HG02610 (cell line): ENCODE data around the gene TBC1D22A.

Source experiments
- ATAC-seq: cut with Tn5 transposase; IDR thresholded peaks from one replicate; pipeline ENCODE4 v1.9.1; 2021; ENCODE audit warnings: mild to moderate bottlenecking, moderate library complexity; ENCODE audit not compliant: unreplicated experiment

TBC1D22A gene

GRCh38 chr22:47021371-47022074, 259.1 kb downstream of the TBC1D22A start:
- no peak for ATAC-seq

GRCh38 chr22:47022075-47022473, 259.6 kb downstream of the TBC1D22A start:
- no peak for ATAC-seq

- no peak for ATAC-seq
Observed at GRCh38 chr22:47022475-47022874, 260.0 kb downstream of the TBC1D22A start.

DNA sequence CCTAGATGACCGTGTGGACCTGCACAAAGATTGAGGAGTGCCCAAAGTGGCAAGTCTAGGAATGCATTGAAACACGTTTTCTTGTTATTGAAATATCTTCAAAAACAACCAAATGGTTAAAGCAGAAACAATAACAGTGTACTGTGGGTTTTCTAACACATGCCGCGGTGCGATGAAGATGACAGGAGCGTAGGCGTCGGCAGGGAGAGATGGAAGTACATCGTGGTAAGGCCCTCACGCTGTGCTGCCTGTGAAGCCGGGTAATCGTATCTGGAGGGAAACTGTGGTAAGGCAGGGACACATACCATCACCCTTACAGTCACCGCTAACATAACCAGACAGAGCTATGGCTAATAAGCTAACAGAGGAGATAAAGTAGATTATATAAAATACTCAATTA, 261.4 kb downstream of the TBC1D22A start:
- ATAC-seq = no peak

- ATAC-seq = no peak
Observed at GRCh38 chr22:47027766-47028165, 265.3 kb downstream of the TBC1D22A start.

GRCh38 chr22:47029244-47030074, 267.0 kb downstream of the TBC1D22A start:
- ATAC-seq = no peak

GRCh38 chr22:47030143-47030661, 267.8 kb downstream of the TBC1D22A start:
- no peak for ATAC-seq

DNA sequence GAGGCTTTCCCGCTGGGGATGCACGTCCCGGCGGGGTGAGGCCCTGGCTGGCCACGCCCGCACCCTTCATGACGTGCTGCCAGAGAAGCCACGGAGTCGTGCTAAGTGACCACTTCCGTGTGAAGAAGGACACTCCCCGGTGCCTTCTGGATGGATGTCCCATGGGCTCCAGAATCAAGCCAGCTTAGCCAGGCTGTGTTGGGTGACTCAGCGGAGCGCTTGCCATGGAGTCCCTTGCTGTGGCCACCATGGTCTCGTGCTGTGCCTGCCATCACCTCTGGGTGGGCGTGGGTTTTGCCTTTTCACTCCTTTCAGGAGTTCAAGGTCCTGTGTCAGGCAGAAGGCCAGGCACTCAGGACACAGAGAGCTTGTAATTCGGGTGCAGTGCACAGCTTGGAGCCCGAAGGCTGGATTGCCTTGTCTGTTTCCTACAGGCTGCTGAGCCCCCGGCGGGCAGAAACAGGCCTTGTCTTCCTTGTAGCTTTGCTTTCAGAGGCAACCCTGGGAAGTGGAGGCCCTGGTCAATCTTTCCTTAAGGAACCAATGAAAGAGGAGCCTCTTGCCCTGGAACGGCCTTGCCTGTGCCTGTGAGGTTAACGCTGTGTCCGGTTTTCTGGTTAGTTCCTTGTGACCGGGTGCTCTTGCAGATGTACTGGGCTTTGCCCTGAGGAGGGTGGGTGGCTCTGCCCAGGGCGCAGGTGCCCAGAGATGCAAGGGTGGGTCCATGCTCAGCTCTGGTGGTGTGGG, 268.6 kb downstream of the TBC1D22A start:
- ATAC-seq = no peak

DNA sequence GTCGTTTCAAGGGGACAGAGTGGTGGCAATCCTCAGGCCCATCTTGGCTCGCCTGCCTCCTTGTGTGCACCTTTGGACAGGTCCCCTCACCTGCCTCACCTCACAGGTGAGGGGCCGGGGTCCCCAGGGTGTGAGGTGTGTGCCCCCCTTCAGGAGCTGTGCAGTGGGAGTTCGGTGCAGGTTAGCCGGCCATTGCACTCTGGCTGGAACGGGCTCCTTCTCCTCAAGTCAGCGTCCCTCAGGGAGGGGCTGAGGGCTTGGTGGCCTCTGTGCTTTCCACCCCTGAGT, 269.1 kb downstream of the TBC1D22A start:
- ATAC-seq = no peak

- no peak for ATAC-seq
Observed at GRCh38 chr22:47032091-47032943, 269.9 kb downstream of the TBC1D22A start.

- ATAC-seq = no peak
Observed at GRCh38 chr22:47032956-47033647, 270.7 kb downstream of the TBC1D22A start.

- no peak for ATAC-seq
Observed at GRCh38 chr22:47033648-47034000, 271.2 kb downstream of the TBC1D22A start.

GRCh38 chr22:47034076-47034808, 271.8 kb downstream of the TBC1D22A start:
- ATAC-seq = no peak

GRCh38 chr22:47034905-47035419, 272.5 kb downstream of the TBC1D22A start:
- no peak for ATAC-seq

DNA sequence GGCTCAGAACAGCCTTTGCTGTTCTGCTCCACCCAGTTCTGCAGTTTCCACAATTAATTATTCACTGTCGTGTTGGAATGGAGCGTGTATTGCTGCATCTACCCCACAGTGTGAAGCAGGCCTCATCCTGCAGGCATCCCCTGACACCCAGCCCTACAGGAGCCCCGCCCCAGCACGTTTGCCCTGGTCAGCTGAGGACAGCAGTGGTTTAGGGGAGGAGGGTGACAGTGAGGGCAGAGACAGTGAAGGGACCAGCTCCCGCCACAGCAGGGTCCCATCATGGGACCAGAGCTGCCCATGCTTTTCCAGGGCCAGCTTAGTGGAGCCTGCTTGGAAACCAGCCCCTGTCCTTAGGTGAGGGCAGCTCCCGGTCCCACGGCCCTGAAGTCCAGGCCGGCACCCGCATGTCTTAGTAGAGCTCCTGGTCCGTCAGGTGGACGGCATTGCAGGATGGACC, 273.0 kb downstream of the TBC1D22A start:
- ATAC-seq = no peak

DNA sequence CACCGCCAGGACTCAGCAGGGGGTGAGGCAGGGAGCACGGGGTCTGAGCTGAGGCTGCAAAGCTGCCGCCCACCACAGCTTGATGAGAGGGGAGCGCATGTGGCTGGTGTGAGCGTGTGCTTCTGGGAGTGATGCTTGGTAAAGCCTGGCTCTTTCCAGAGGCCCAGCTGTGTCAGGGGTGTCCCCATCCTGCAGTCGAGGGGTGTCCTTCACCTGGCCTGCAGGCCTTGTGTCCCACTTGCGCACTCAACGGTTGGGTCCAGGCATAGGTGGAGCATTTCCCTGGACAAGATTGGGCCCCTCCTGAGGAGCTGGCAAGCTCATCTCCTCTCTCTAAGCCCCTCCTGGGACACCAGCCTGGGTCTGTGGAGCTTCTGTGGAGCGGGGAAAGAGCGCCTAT, 273.9 kb downstream of the TBC1D22A start:
- no peak for ATAC-seq

GRCh38 chr22:47036936-47037485, 274.6 kb downstream of the TBC1D22A start:
- ATAC-seq = no peak

- ATAC-seq = no peak
Observed at GRCh38 chr22:47038206-47038835, 275.9 kb downstream of the TBC1D22A start.
